ENCODE results near the gene SCGB3A1.

DNA sequence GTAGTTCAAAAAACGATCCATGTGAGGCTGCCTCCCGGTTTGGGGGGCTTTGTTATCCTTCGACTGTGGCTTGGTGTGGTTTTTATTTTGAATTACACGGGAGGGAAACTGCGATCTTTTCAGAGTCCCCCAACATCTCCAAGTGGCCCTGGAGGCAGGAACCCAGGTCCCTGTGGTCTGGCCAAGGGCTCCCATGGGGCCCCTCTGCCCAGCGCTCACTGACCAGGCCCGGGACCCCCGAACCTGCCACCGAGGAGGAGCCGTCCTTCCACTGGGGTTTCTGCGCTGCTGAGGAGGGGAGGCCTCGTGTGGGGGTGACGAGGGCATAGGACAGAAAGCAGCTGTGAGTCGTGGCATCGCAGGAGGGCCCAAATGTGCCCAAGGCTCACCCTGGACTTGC lies 18.1 kb upstream of the SCGB3A1 start:
- TF ChIP-seq CEBPB (IDR thresholded peaks at IDR 0.05; ENCODE audit: low read depth, low read length) (no peak), MAFK (IDR thresholded peaks at IDR 0.05; ENCODE audit: low read depth, low read length) (no peak), POLR2A (IDR thresholded peaks at IDR 0.05; ENCODE audit: low read depth, low read length) (no peak), CTCF (conservative IDR thresholded peaks at IDR 0.05; ENCODE audit: low read depth, low read length) (no peak), RAD21 (IDR thresholded peaks at IDR 0.05; ENCODE audit: low read length) (no peak)
